SK-N-SH (cell line): ENCODE results near the gene AKR1C2.
"Not testable (repeated sequence)": the region's sequence is repeated elsewhere in the genome, so short reads cannot be mapped to it uniquely, and the experiment has no call there.

Experiments used
- CHD2 ChIP-seq: fragments of 150-350 bp; IDR thresholded peaks from 2 replicates; pipeline ENCODE4 v1.6.1; 2018; ENCODE audit warnings: low read length; ENCODE audit not compliant: partially characterized antibody
- CTCF ChIP-seq: fragments of 200-600 bp; sonication (generic); IDR thresholded peaks from 2 replicates; pipeline ENCODE4 v1.6.1; 2017; ENCODE audit warnings: antibody characterized with exemption, mild to moderate bottlenecking, moderate library complexity
- EP300 ChIP-seq, 2 experiments: IDR thresholded peaks; 2 replicates each; pipeline versions ENCODE4 v1.4.0 to v1.6.1; 2012; ENCODE audit warnings: borderline replicate concordance in 1 of 2, low read depth in 1 of 2, low read length in 1 of 2
- FOXM1 ChIP-seq: IDR thresholded peaks from 2 replicates; pipeline ENCODE4 v1.4.0; 2012; ENCODE audit warnings: low read depth, mild to moderate bottlenecking
- GABPA ChIP-seq: IDR thresholded peaks from 2 replicates; pipeline ENCODE4 v1.4.0; 2012; ENCODE audit warnings: low read depth, mild to moderate bottlenecking
- JUND ChIP-seq: IDR thresholded peaks from 2 replicates; pipeline ENCODE4 v1.4.0; 2012
- MXI1 ChIP-seq: IDR thresholded peaks from 2 replicates; pipeline ENCODE4 v1.6.1; 2012; ENCODE audit warnings: mild to moderate bottlenecking, low read depth, low read length, improper control_type of control experiment
- NFIC ChIP-seq: IDR thresholded peaks from 2 replicates; pipeline ENCODE4 v1.4.0; 2012; ENCODE audit warnings: borderline replicate concordance
- PBX3 ChIP-seq: IDR thresholded peaks from 2 replicates; pipeline ENCODE4; 2012
- RAD21 ChIP-seq: IDR thresholded peaks from 2 replicates; pipeline ENCODE4 v1.6.1; 2012; ENCODE audit warnings: mild to moderate bottlenecking, low read length
- RCOR1 ChIP-seq: fragments of 150-350 bp; IDR thresholded peaks from 2 replicates; pipeline ENCODE4 v1.6.1; 2017; ENCODE audit warnings: antibody characterized with exemption, low read length
- TF ChIP-seq, protein P1 (sequence below): IDR thresholded peaks from 2 replicates; pipeline ENCODE4 v1.4.0; 2012; ENCODE audit warnings: low read depth, borderline replicate concordance

DNA sequence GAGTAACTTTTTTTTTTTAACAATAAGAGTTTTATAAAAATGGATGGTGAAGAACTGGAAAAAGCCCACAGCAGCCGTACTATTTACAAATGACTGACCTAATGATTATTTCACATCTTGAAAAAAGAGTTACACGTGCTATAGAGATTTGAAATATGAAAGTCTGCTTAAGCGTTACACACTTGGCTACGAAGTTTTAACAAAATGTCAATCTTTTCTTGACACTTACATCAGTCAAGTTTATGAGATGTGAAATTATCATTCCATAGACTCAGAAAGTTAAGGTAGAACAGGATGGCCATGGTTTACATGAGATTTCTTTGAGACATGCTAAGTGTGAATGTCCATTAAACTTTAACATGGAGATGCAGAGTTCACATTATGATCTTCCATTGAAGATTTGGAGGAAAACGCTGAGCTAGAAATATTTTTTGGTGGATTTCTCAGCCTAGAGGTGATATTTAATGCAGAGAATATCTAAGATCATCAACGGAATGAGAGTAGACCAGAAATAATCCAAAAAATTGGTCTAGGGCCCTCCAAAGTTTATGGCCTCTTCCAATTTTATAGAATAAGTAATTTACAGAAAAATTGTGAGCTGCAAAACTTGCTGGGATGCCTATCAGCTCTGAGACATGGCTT is 15.5 kb downstream of the AKR1C2 start:
- not testable (repeated sequence) for TF ChIP-seq RCOR1; CHD2; EP300 (IDR thresholded peaks at IDR 0.05; ENCODE audit: borderline replicate concordance in 1 of 2, low read depth in 1 of 2, low read length in 1 of 2); CTCF; RAD21; JUND; NFIC; PBX3; GABPA; FOXM1; MXI1
- TF ChIP-seq, protein P1, sequence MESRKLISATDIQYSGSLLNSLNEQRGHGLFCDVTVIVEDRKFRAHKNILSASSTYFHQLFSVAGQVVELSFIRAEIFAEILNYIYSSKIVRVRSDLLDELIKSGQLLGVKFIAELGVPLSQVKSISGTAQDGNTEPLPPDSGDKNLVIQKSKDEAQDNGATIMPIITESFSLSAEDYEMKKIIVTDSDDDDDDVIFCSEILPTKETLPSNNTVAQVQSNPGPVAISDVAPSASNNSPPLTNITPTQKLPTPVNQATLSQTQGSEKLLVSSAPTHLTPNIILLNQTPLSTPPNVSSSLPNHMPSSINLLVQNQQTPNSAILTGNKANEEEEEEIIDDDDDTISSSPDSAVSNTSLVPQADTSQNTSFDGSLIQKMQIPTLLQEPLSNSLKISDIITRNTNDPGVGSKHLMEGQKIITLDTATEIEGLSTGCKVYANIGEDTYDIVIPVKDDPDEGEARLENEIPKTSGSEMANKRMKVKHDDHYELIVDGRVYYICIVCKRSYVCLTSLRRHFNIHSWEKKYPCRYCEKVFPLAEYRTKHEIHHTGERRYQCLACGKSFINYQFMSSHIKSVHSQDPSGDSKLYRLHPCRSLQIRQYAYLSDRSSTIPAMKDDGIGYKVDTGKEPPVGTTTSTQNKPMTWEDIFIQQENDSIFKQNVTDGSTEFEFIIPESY = not testable (repeated sequence)
